NCI-H128 (cell line): ENCODE data around the gene CHCHD6.

ENCODE experiments used
- DNase-seq: peaks from one replicate; lab custom pipeline; 2025; ENCODE audit not compliant: unreplicated experiment; lab: John Stamatoyannopoulos, UW

Gene CHCHD6

GRCh38 chr3:127003175-127003555 is 299.1 kb downstream of the CHCHD6 start:
- DNase-seq = no peak

GRCh38 chr3:127003601-127004280 is 299.7 kb downstream of the CHCHD6 start:
- DNase-seq = no peak

DNA sequence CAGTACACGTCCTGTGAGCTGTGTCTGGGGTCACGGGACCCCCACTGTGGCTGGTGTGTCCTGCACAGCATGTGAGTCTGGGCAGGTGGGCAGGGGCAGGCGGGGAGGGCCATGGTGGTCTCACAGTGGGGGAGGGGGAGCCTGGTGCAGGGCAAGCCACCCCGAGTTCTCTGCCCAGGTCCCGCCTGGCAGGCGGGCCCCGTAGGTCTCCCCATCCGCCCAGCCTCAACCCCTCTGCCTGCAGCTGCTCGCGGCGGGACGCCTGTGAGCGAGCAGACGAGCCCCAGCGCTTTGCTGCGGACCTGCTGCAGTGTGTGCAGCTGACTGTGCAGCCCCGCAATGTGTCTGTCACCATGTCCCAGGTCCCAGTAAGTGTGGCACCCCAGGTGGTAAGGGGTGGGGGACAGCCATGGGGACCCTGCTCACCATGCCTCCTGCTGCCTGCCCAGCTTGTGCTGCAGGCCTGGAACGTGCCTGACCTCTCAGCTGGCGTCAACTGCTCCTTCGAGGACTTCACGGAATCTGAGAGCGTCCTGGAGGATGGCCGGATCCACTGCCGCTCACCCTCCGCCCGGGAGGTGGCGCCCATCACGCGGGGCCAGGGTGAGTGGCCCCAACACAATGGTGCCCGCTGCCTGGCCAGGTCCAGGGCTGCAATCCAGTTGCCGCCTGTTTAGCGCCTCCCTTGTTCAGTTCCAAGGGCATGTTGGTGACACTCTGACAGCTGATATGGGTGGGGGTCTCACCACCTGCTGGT is 300.8 kb downstream of the CHCHD6 start:
- DNase-seq = no peak

- no peak for DNase-seq
Observed at GRCh38 chr3:127005864-127006500, 301.9 kb downstream of the CHCHD6 start.

DNA sequence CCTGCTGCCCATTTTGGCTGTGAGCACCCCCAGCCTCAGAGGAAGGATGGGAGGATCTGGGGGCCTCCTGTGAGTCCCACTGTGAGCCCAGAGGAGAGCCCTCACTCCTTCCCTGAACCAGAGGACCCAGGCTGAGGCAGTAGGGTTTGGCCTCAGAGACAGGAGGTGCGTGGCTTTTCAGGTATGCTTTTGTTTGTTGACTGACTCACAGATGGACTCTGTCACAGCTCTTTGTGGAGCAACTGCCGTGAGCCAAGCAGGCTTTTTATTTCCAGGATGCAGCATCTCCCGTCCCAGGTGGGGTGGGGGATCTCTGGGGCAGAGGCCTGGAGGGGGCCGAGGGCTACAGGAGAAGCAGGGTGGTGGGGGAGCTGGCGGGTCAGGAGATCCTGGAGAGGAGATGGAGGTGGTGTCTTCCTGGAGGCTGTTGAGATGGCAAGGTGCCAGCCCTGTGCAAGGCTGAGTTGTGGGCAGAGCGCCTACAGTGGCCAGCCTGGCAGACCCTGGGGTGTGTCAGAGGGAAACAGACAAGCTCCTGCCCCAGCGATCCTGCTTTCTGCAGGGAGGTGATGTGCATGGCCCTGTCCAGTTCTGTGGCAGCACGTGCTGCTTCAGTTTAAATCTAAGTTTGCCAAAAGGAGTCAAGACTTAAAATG is 302.9 kb downstream of the CHCHD6 start:
- no peak for DNase-seq

GRCh38 chr3:127008236-127008635 is 304.2 kb downstream of the CHCHD6 start:
- DNase-seq = no peak

- DNase-seq = no peak
Observed at GRCh38 chr3:127009531-127009930, 305.5 kb downstream of the CHCHD6 start.
